ENCODE data around the gene ASCC2. TPM values are rescaled to one million over a fixed set of nuclear protein-coding genes. Genes with fewer than 3 reads are reported as not detected.

Gene ASCC2
- total RNA-seq, 1 donor from 2014 or later = 44.6 TPM

GRCh38 chr22:29787371-29787980 lies 50.6 kb downstream of the ASCC2 start:
- Mint-ChIP-seq H3K36me3 (ENCODE audit: low read depth) (peaks cover 6% of the 10 kb centered on the region), H3K4me1 (peaks cover 15% of the 10 kb centered on the region), H3K27me3 (ENCODE audit: low read depth) (no peaks in the 10 kb centered on the region), H3K9me3 (no peaks in the 10 kb centered on the region), H3K27ac (ENCODE audit: unreplicated experiment) (peak overlapping the region; percentile 50), H3K4me3 (peak overlapping the region; percentile 34)
- TF ChIP-seq, protein P1, sequence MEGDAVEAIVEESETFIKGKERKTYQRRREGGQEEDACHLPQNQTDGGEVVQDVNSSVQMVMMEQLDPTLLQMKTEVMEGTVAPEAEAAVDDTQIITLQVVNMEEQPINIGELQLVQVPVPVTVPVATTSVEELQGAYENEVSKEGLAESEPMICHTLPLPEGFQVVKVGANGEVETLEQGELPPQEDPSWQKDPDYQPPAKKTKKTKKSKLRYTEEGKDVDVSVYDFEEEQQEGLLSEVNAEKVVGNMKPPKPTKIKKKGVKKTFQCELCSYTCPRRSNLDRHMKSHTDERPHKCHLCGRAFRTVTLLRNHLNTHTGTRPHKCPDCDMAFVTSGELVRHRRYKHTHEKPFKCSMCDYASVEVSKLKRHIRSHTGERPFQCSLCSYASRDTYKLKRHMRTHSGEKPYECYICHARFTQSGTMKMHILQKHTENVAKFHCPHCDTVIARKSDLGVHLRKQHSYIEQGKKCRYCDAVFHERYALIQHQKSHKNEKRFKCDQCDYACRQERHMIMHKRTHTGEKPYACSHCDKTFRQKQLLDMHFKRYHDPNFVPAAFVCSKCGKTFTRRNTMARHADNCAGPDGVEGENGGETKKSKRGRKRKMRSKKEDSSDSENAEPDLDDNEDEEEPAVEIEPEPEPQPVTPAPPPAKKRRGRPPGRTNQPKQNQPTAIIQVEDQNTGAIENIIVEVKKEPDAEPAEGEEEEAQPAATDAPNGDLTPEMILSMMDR (conservative IDR thresholded peaks at IDR 0.05) = no peak
- DNase-seq (ENCODE audit: low read depth, low spot score) = no peak

GRCh38 chr22:29786031-29786430 lies 52.0 kb downstream of the ASCC2 start:
- Mint-ChIP-seq H3K4me1 (peaks cover 18% of the 10 kb centered on the region), H3K36me3 (ENCODE audit: low read depth) (peaks cover 6% of the 10 kb centered on the region), H3K4me3 (no peak overlapping the region), H3K27ac (ENCODE audit: unreplicated experiment) (no peak overlapping the region), H3K9me3 (no peaks in the 10 kb centered on the region), H3K27me3 (ENCODE audit: low read depth) (no peaks in the 10 kb centered on the region)
- TF ChIP-seq, protein P1 (conservative IDR thresholded peaks at IDR 0.05) = no peak
- DNase-seq (ENCODE audit: low read depth, low spot score) = no peak

DNA sequence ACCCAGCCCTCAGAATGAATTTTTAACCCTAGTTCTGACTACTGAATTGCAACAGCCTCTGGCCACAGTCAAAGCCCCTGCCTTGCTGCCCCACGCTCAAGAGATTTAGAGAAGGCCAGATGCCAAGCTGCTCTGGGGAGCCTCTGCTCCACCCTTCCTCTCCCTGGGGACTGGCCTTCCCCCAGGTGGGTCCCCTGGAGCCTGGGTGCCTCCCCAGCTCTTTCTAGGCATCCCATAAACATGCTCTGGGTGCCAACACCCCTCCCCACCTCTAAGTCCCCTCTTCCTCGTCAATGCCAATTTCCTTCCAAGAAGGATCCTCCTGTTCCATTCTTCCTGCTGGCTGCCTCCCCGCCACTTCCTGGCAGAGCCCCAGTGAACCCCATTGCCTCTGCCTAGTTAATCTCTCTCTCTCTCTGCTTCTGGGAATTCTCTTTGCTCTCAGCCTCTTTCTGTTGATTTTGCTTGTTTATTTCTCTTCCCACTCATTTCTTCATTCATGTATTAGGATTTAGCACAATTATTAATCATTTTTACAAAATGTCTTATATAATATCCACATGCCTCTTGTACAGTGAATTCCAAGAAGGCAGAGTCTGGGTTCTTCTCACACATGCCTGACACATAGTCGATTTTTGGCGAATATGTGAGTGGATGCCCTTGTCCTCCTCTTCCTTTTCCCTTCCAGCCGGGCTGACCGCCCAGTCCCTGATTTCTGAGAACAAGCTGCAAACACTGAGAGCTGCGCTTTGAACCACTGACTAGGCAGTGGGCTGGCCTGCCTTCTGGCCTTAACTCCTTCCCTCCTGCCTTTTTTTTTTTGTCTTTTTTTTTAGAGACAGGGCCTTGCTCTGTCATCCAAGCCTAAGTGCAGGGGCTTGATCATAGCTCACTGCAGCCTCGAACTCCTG lies 53.4 kb downstream of the ASCC2 start:
- H3K27me3 Mint-ChIP-seq (ENCODE audit: low read depth) = no peaks in the 10 kb centered on the region
- H3K36me3 Mint-ChIP-seq (ENCODE audit: low read depth) = peaks cover 2% of the 10 kb centered on the region
- no peak overlapping the region for H3K27ac Mint-ChIP-seq (ENCODE audit: unreplicated experiment)
- TF ChIP-seq, protein P1 (conservative IDR thresholded peaks at IDR 0.05) = no peak
- peaks cover 23% of the 10 kb centered on the region for H3K4me1 Mint-ChIP-seq
- H3K4me3 Mint-ChIP-seq = no peak overlapping the region
- H3K9me3 Mint-ChIP-seq = no peaks in the 10 kb centered on the region
- no peak for DNase-seq (ENCODE audit: low read depth, low spot score)

DNA sequence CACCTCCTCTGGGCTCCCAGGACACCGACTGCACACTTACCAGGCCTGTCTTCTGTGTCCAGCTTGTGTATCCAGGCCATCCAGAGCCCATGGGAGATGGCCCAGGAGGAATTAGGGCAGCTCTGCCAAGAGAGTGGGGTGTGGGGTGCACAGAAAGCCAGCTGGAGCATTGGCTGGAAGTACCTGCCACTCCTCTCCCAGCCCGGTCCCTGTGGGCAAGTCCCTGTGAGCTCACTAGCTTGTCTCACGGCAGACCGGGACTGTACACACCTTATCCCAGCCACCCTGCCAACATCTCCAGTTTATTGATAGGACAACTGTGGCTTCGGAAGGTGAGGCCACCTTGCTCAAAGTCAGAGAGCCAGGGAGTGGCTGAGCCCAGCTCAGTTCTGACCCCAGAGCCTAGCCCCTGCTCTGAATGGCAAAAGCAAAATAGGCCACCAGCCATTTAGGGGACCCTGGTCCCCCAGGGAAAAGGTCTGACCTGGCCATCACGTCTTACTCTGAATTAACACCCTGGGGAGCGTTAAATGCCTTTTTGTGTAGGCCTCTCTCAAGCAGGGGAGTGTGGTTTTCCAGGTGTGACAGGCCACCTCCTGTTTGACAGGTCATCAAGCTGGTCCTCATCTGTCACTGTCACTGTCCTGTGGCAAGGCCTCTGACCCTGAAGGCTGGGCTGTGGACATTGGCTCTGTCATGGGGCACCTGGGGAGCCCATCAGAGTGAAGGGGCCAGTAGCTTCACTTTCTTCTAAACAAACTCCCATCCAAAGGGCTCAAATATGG lies 55.8 kb downstream of the ASCC2 start:
- no peak for DNase-seq (ENCODE audit: low read depth, low spot score)

More for the DNA sequence above, 55.8 kb downstream of the ASCC2 start:
- TF ChIP-seq, protein P1 (conservative IDR thresholded peaks at IDR 0.05) = no peak
- peaks cover 26% of the 10 kb centered on the region for H3K4me1 Mint-ChIP-seq
- H3K27ac Mint-ChIP-seq (ENCODE audit: unreplicated experiment) = no peak overlapping the region
- H3K27me3 Mint-ChIP-seq (ENCODE audit: low read depth) = no peaks in the 10 kb centered on the region
- no peak overlapping the region for H3K4me3 Mint-ChIP-seq
- no peaks in the 10 kb centered on the region for H3K36me3 Mint-ChIP-seq (ENCODE audit: low read depth)
- H3K9me3 Mint-ChIP-seq = no peaks in the 10 kb centered on the region
